H9 (cell line): Measurements from ENCODE around the gene UST. TPM values are rescaled to one million over a fixed set of nuclear protein-coding genes. Genes with fewer than 3 reads are reported as not detected.

ENCODE experiments used
- DNase-seq: peaks from one replicate; pipeline ENCODE4 v3.0.0-alpha.2; 2017
- H2AFZ ChIP-seq: one replicate; pipeline ENCODE4 v1.6.1; 2013; ENCODE audit warnings: mild to moderate bottlenecking, low read length, control low read depth, moderate library complexity
- H2AK5ac ChIP-seq: 2 replicates; pipeline ENCODE4 v1.6.1; 2013; ENCODE audit warnings: low read length, control low read depth, mixed read lengths; ENCODE audit not compliant: insufficient read length
- H2BK120ac ChIP-seq: one replicate; pipeline ENCODE4 v1.6.1; 2013; ENCODE audit warnings: low read depth, mild to moderate bottlenecking, low read length, control low read depth, inconsistent platforms; ENCODE audit not compliant: poor library complexity, severe bottlenecking
- H2BK12ac ChIP-seq: 2 replicates; pipeline ENCODE4 v1.6.1; 2013; ENCODE audit warnings: low read length, control low read depth, mixed read lengths, low read depth; ENCODE audit not compliant: insufficient read length
- H2BK15ac ChIP-seq: 2 replicates; pipeline ENCODE4 v1.6.1; 2013; ENCODE audit warnings: low read depth, low read length, control low read depth
- H2BK20ac ChIP-seq: one replicate; pipeline ENCODE4 v1.6.1; 2013; ENCODE audit warnings: low read depth, mild to moderate bottlenecking, low read length, control low read depth, inconsistent platforms; ENCODE audit not compliant: poor library complexity, severe bottlenecking
- H2BK5ac ChIP-seq: 2 replicates; pipeline ENCODE4 v1.6.1; 2013; ENCODE audit warnings: low read length, control low read depth, mixed read lengths; ENCODE audit not compliant: insufficient read length
- H3K14ac ChIP-seq: 2 replicates; pipeline ENCODE4 v1.6.1; 2013; ENCODE audit warnings: low read length, control low read depth; ENCODE audit not compliant: insufficient read depth
- H3K18ac ChIP-seq: 2 replicates; pipeline ENCODE4 v1.6.1; 2013; ENCODE audit warnings: low read depth, mild to moderate bottlenecking, mixed read lengths, low read length, control low read depth; ENCODE audit not compliant: insufficient read length
- H3K23ac ChIP-seq: 2 replicates; pipeline ENCODE4 v1.6.1; 2013; ENCODE audit warnings: low read length, control low read depth, mixed read lengths, low read depth; ENCODE audit not compliant: insufficient read length
- H3K23me2 ChIP-seq: 2 replicates; pipeline ENCODE4 v1.6.1; 2013; ENCODE audit warnings: low read depth, mild to moderate bottlenecking, mixed read lengths, low read length, control low read depth; ENCODE audit not compliant: insufficient read length, poor library complexity, severe bottlenecking
- H3K27ac ChIP-seq: 2 replicates; pipeline ENCODE4 v1.5.1; 2013; ENCODE audit warnings: low read length, control low read depth, mixed read lengths, low read depth; ENCODE audit not compliant: insufficient read length
- H3K27me3 ChIP-seq: 2 replicates; pipeline ENCODE4 v1.6.1; 2013; ENCODE audit warnings: low read length, control low read depth, inconsistent platforms; ENCODE audit not compliant: insufficient read depth
- H3K4ac ChIP-seq: 2 replicates; pipeline ENCODE4 v1.6.1; 2013; ENCODE audit warnings: low read depth, mild to moderate bottlenecking, control low read depth, inconsistent platforms, low read length, moderate library complexity
- H3K4me1 ChIP-seq: 2 replicates; pipeline ENCODE4 v1.6.1; 2013; ENCODE audit warnings: low read length, control low read depth, inconsistent platforms; ENCODE audit not compliant: insufficient read depth
- H3K4me2 ChIP-seq: 2 replicates; pipeline ENCODE4 v1.6.1; 2013; ENCODE audit warnings: low read length, control low read depth, mixed read lengths; ENCODE audit not compliant: insufficient read length, insufficient read depth
- H3K56ac ChIP-seq: 2 replicates; pipeline ENCODE4 v1.6.1; 2013; ENCODE audit warnings: low read depth, mild to moderate bottlenecking, mixed read lengths, low read length, control low read depth; ENCODE audit not compliant: insufficient read length
- H3K79me1 ChIP-seq: 2 replicates; pipeline ENCODE4 v1.6.1; 2013; ENCODE audit warnings: low read depth, mild to moderate bottlenecking, moderate library complexity, low read length, control low read depth, inconsistent platforms; ENCODE audit not compliant: insufficient read depth, poor library complexity, severe bottlenecking
- H3K79me2 ChIP-seq: 2 replicates; pipeline ENCODE4 v1.6.1; 2013; ENCODE audit warnings: low read length, control low read depth, inconsistent platforms; ENCODE audit not compliant: insufficient read depth
- H3K9ac ChIP-seq: 2 replicates; pipeline ENCODE4 v1.6.1; 2013; ENCODE audit warnings: low read length, control low read depth, mixed read lengths; ENCODE audit not compliant: insufficient read length; ENCODE audit errors: extremely low read depth
- H3K9me3 ChIP-seq: one replicate; pipeline ENCODE4 v1.6.1; 2013; ENCODE audit warnings: low read depth, low read length, inconsistent platforms; ENCODE audit not compliant: control insufficient read depth
- H3T11ph ChIP-seq: one replicate; pipeline ENCODE4 v1.6.1; 2013; ENCODE audit warnings: mild to moderate bottlenecking, low read length, control low read depth, inconsistent platforms
- H4K20me1 ChIP-seq: one replicate; pipeline ENCODE4 v1.6.1; 2013; ENCODE audit not compliant: control insufficient read depth, insufficient read length, insufficient read depth
- H4K5ac ChIP-seq: 2 replicates; pipeline ENCODE4 v1.6.1; 2013; ENCODE audit warnings: low read depth, mild to moderate bottlenecking, mixed read lengths, low read length, control low read depth; ENCODE audit not compliant: insufficient read length
- H4K8ac ChIP-seq: replicated peaks from 2 replicates; pipeline ENCODE4 v1.6.1; 2013; ENCODE audit warnings: low read length, control low read depth, mixed read lengths, low read depth; ENCODE audit not compliant: insufficient read length
- H4K91ac ChIP-seq: 2 replicates; pipeline ENCODE4 v1.6.1; 2013; ENCODE audit warnings: low read depth, mild to moderate bottlenecking, moderate library complexity, mixed read lengths, low read length, control low read depth; ENCODE audit not compliant: insufficient read length
- H3K27ac Mint-ChIP-seq, 3 experiments: 2 replicates in 2 of 3; 3 replicates in 1 of 3; pipeline ENCODE4 v1.8.0; 2020 to 2021; ENCODE audit warnings: mixed read lengths in 3 of 3, mild to moderate bottlenecking in 1 of 3, moderate library complexity in 1 of 3
- H3K27me3 Mint-ChIP-seq: 2 replicates; pipeline ENCODE4 v1.8.0; 2021; ENCODE audit warnings: low read depth, mild to moderate bottlenecking, moderate library complexity, mixed read lengths
- H3K36me3 Mint-ChIP-seq, 3 experiments: 2 replicates in 2 of 3; 3 replicates in 1 of 3; pipeline ENCODE4 v1.8.0; 2020 to 2021; ENCODE audit warnings: low read depth in 3 of 3, mixed read lengths in 3 of 3; ENCODE audit not compliant: insufficient read depth in 1 of 3
- H3K4me1 Mint-ChIP-seq, 2 experiments: 2 replicates each; pipeline ENCODE4 v1.8.0; 2020; ENCODE audit warnings: mixed read lengths in 2 of 2
- H3K4me3 Mint-ChIP-seq, 2 experiments: 2 replicates in 1 of 2; 3 replicates in 1 of 2; pipeline ENCODE4 v1.8.0; 2020 to 2021; ENCODE audit warnings: mild to moderate bottlenecking in 2 of 2, mixed read lengths in 2 of 2, moderate library complexity in 1 of 2
- H3K9me3 Mint-ChIP-seq, 2 experiments: 2 replicates in 1 of 2; 3 replicates in 1 of 2; pipeline ENCODE4 v1.8.0; 2020; ENCODE audit warnings: mild to moderate bottlenecking in 2 of 2, mixed read lengths in 2 of 2, moderate library complexity in 1 of 2
- CTCF ChIP-seq: fragments of 200-600 bp; sonication (generic); conservative IDR thresholded peaks from 3 replicates; pipeline ENCODE4 v1.8.0; 2021; ENCODE audit warnings: antibody characterized with exemption, mild to moderate bottlenecking
- WGBS: extraction: QIAGEN DNeasy Blood & Tissue Kit; methylation state at CpG from one replicate; pipeline ENCODE4 v1.1.7; 2013; ENCODE audit warnings: missing lambda C conversion rate, low lambda C conversion rate, mixed read lengths; ENCODE audit not compliant: insufficient read length; ENCODE audit errors: extremely low coverage; 5-methylcytosine and 5-hydroxymethylcytosine counted together
- total RNA-seq: library from RNA; stranded (reverse); gene quantifications from 2 replicates; pipeline ENCODE4 v1.2.1, GENCODE V29; 2021

UST gene
- total RNA-seq, 1 experiment from 2014 or later, result 14.4 TPM

- Histone ChIP-seq H3K9me3 (no peaks in the 10 kb centered on the region), H3K56ac (no peak overlapping the region), H3K4me1 (no peaks in the 10 kb centered on the region), H3K79me1 (no peaks in the 10 kb centered on the region), H2BK12ac (no peak overlapping the region), H2BK120ac (no peak overlapping the region), H4K20me1 (no peaks in the 10 kb centered on the region), H4K91ac (no peak overlapping the region), H3K23me2 (no peaks in the 10 kb centered on the region), H3K27me3 (no peaks in the 10 kb centered on the region), H2BK5ac (no peak overlapping the region), H3K14ac (no peak overlapping the region), H3K9ac (no peak overlapping the region), H3K18ac (no peak overlapping the region), H3K79me2 (no peaks in the 10 kb centered on the region), H3K4me2 (no peak overlapping the region), H2AK5ac (no peak overlapping the region), H2BK20ac (no peak overlapping the region), H4K5ac (no peak overlapping the region), H2BK15ac (no peak overlapping the region), H3K23ac (no peak overlapping the region), H3K4ac (no peak overlapping the region), H4K8ac (no peak overlapping the region), H2AFZ (no peak overlapping the region), H3K27ac (no peak overlapping the region), H3T11ph (no peak overlapping the region)
- peaks cover 15 to 17% of the 10 kb centered on the region in 2 experiments for H3K4me1 Mint-ChIP-seq
- no peaks in the 10 kb centered on the region; a peak in 2 of 7 replicates for H3K36me3 Mint-ChIP-seq
- no peaks in the 10 kb centered on the region for H3K27me3 Mint-ChIP-seq
- no peaks in the 10 kb centered on the region for H3K9me3 Mint-ChIP-seq
- TF ChIP-seq CTCF, result no peak
- DNase-seq, result no peak
- WGBS, result no CpG with 5 or more reads among the region's 4 CpGs
- no peak overlapping the region for H3K27ac Mint-ChIP-seq
- H3K4me3 Mint-ChIP-seq, result no peak overlapping the region
Measured at GRCh38 chr6:149056777-149057463, 310.1 kb downstream of the UST start.
